Neural cell (in vitro differentiated cells): ENCODE measurements around the gene GALNT12. TPM values are rescaled to one million over a fixed set of nuclear protein-coding genes. Genes with fewer than 3 reads are reported as not detected.

Source experiments
- H2AFZ ChIP-seq: fragments of 200-600, 300-800 bp; sonication (generic), shearing (Covaris generic); 2 replicates; pipeline ENCODE4 v1.6.0; 2014; ENCODE audit warnings: low read depth, mild to moderate bottlenecking, antibody characterized with exemption, low read length, moderate library complexity
- H3F3A ChIP-seq: fragments of 200-600 bp; shearing (Covaris generic); 2 replicates; pipeline ENCODE4 v1.6.1; 2016; ENCODE audit warnings: mild to moderate bottlenecking, moderate library complexity, mixed read lengths, antibody characterized with exemption, low read length; ENCODE audit not compliant: insufficient read depth, poor library complexity, severe bottlenecking
- H3K27ac ChIP-seq: fragments of 200-600, 300-800 bp; sonication (generic), shearing (Covaris generic); 2 replicates; pipeline ENCODE4 v1.5.1; 2014; ENCODE audit warnings: mild to moderate bottlenecking, low read length, moderate library complexity
- H3K27me3 ChIP-seq: fragments of 300-800, 200-600 bp; sonication (generic), shearing (Covaris generic); 2 replicates; pipeline ENCODE4 v1.6.0; 2014; ENCODE audit warnings: mild to moderate bottlenecking, low read depth, low read length, moderate library complexity; ENCODE audit not compliant: insufficient read depth
- H3K36me3 ChIP-seq: fragments of 300-800, 200-600 bp; sonication (generic), shearing (Covaris generic); 2 replicates; pipeline ENCODE4 v1.5.1; 2014; ENCODE audit warnings: mild to moderate bottlenecking, antibody characterized with exemption, low read length, moderate library complexity; ENCODE audit not compliant: insufficient read depth
- H3K4me2 ChIP-seq: fragments of 300-800, 200-600 bp; sonication (generic), shearing (Covaris generic); 2 replicates; pipeline ENCODE4 v1.6.0; 2014; ENCODE audit warnings: mild to moderate bottlenecking, low read length
- H3K4me3 ChIP-seq: fragments of 300-800, 200-600 bp; sonication (generic), shearing (Covaris generic); 2 replicates; pipeline ENCODE4 v1.5.1; 2014; ENCODE audit warnings: mild to moderate bottlenecking, low read length, moderate library complexity
- H3K79me2 ChIP-seq: fragments of 200-600 bp; shearing (Covaris generic); replicated peaks from 2 replicates; pipeline ENCODE4 v1.6.0; 2014; ENCODE audit warnings: mild to moderate bottlenecking, low read length, moderate library complexity; ENCODE audit not compliant: insufficient read depth
- H3K9ac ChIP-seq: fragments of 300-800, 200-600 bp; sonication (generic), shearing (Covaris generic); 2 replicates; pipeline ENCODE4 v1.6.1; 2016; ENCODE audit warnings: mild to moderate bottlenecking, low read length, mixed read lengths
- H3K9me2 ChIP-seq: fragments of 200-600 bp; shearing (Covaris generic); 2 replicates; pipeline ENCODE4 v1.6.1; 2016; ENCODE audit warnings: mild to moderate bottlenecking, low read length, mixed read lengths; ENCODE audit not compliant: insufficient read depth
- H3K9me3 ChIP-seq: fragments of 200-600, 300-800 bp; sonication (generic), shearing (Covaris generic); 2 replicates; pipeline ENCODE4 v1.6.1; 2016; ENCODE audit warnings: mild to moderate bottlenecking, mixed run types, low read length, moderate library complexity, mixed read lengths
- H4K20me1 ChIP-seq: fragments of 200-600 bp; shearing (Covaris generic); 2 replicates; pipeline ENCODE4 v1.6.1; 2016; ENCODE audit warnings: mild to moderate bottlenecking, mixed run types; ENCODE audit not compliant: insufficient read depth
- EP300 ChIP-seq: fragments of 450-650 bp; conservative IDR thresholded peaks from 2 replicates; pipeline ENCODE4 v1.6.1; 2014; ENCODE audit warnings: antibody characterized with exemption, mild to moderate bottlenecking, moderate library complexity; ENCODE audit not compliant: poor library complexity, severe bottlenecking
- EZH2 ChIP-seq: fragments of 200-600, 300-800 bp; shearing (Covaris generic), sonication (generic); IDR thresholded peaks from 2 replicates; pipeline ENCODE4 v1.6.1; 2014; ENCODE audit warnings: antibody characterized with exemption, low read length, borderline replicate concordance, mild to moderate bottlenecking; ENCODE audit not compliant: insufficient read depth, poor library complexity, severe bottlenecking
- MXI1 ChIP-seq: fragments of 450-650 bp; conservative IDR thresholded peaks from 2 replicates; pipeline ENCODE4 v1.6.1; 2014; ENCODE audit warnings: antibody characterized with exemption, mild to moderate bottlenecking; ENCODE audit not compliant: poor library complexity, severe bottlenecking
- POLR2AphosphoS5 ChIP-seq: IDR thresholded peaks from 2 replicates; pipeline ENCODE4 v1.6.1; 2012
- RAD21 ChIP-seq: fragments of 450-650 bp; conservative IDR thresholded peaks from 2 replicates; pipeline ENCODE4 v1.6.1; 2014; ENCODE audit warnings: antibody characterized with exemption, mild to moderate bottlenecking, moderate library complexity
- REST ChIP-seq: IDR thresholded peaks from 2 replicates; pipeline ENCODE4 v1.6.1; 2012; ENCODE audit warnings: borderline replicate concordance
- SMC3 ChIP-seq: fragments of 450-650 bp; conservative IDR thresholded peaks from 2 replicates; pipeline ENCODE4 v1.6.1; 2014; ENCODE audit warnings: antibody characterized with exemption, mild to moderate bottlenecking, moderate library complexity; ENCODE audit not compliant: poor library complexity
- TAF1 ChIP-seq: IDR thresholded peaks from 2 replicates; pipeline ENCODE4 v1.6.1; 2012; ENCODE audit warnings: low read depth
- polyA plus RNA-seq: library from polyadenylated mRNA; depleted of rRNA; stranded (reverse); fragments of >200 nt; gene quantifications from 2 replicates; pipeline ENCODE4 v1.2.3, GENCODE V29; 2014
- TF ChIP-seq, protein P1 (sequence below): fragments of 450-650 bp; IDR thresholded peaks from 2 replicates; pipeline ENCODE4 v1.5.1; 2014; ENCODE audit warnings: antibody characterized with exemption, mild to moderate bottlenecking, moderate library complexity; ENCODE audit not compliant: poor library complexity, severe bottlenecking

Gene GALNT12
- polyA plus RNA-seq, 1 donor from 2014 or later = 8.4 TPM

GRCh38 chr9:98781588-98782383 is 25.7 kb upstream of the GALNT12 start:
- H3K27me3 ChIP-seq = no peaks in the 10 kb centered on the region
- no peaks in the 10 kb centered on the region for H3F3A ChIP-seq
- H3K4me2 ChIP-seq = no peak overlapping the region
- H3K9me3 ChIP-seq = no peaks in the 10 kb centered on the region
- H4K20me1 ChIP-seq = no peaks in the 10 kb centered on the region
- TF ChIP-seq EZH2 (no peak), EP300 (no peak), SMC3 (no peak)
- H2AFZ ChIP-seq = no peak overlapping the region
- no peaks in the 10 kb centered on the region for H3K79me2 ChIP-seq
- H3K9me2 ChIP-seq = no peaks in the 10 kb centered on the region
- no peak overlapping the region for H3K9ac ChIP-seq
- no peak overlapping the region for H3K27ac ChIP-seq
- no peaks in the 10 kb centered on the region for H3K36me3 ChIP-seq
- H3K4me3 ChIP-seq = no peak overlapping the region

DNA sequence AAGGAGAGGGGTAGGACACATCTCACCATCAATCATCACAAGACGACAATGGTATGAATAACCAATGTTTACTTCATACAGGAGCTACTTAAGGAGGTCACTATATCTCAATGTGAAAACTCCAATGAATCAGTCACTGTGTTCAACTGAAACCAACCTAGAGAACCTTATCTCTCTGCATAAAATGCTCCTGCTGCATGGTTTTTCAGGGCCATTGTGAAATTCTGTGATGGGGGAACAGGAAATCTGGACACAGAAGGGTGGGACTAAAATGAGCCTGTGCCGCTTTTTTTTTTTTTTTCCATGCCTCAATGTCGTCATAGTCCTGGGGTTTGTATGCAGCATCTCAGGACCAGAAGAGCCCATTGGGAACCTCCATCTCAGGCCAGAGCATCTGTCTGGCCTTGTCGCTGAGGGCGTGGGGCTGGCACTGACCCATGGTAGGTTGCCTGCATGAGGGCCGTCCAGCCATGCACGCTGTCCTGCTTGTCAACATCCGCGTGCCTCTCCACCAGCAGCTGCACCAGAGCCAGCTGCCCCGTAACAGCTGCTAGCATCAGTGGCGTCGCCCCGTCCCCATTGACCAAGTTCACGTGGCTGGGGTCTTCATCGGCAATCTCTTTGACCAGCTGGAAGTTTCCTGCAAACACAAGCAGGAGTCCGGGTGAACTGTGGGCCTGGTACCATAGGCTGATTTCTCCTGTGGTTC is 23.8 kb upstream of the GALNT12 start:
- no peak for TF ChIP-seq RAD21
- no peak for TF ChIP-seq MXI1
- TF ChIP-seq, protein P1, sequence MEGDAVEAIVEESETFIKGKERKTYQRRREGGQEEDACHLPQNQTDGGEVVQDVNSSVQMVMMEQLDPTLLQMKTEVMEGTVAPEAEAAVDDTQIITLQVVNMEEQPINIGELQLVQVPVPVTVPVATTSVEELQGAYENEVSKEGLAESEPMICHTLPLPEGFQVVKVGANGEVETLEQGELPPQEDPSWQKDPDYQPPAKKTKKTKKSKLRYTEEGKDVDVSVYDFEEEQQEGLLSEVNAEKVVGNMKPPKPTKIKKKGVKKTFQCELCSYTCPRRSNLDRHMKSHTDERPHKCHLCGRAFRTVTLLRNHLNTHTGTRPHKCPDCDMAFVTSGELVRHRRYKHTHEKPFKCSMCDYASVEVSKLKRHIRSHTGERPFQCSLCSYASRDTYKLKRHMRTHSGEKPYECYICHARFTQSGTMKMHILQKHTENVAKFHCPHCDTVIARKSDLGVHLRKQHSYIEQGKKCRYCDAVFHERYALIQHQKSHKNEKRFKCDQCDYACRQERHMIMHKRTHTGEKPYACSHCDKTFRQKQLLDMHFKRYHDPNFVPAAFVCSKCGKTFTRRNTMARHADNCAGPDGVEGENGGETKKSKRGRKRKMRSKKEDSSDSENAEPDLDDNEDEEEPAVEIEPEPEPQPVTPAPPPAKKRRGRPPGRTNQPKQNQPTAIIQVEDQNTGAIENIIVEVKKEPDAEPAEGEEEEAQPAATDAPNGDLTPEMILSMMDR = no peak
- no peak for TF ChIP-seq SMC3
- TF ChIP-seq REST = no peak
- TF ChIP-seq EZH2 = no peak
- no peak for TF ChIP-seq TAF1
- no peak for TF ChIP-seq POLR2AphosphoS5
- TF ChIP-seq EP300 = no peak
- Histone ChIP-seq H3K4me3 (no peak overlapping the region), H3K27me3 (no peaks in the 10 kb centered on the region), H3F3A (no peaks in the 10 kb centered on the region), H3K4me2 (no peak overlapping the region), H3K9ac (no peak overlapping the region), H3K27ac (no peak overlapping the region), H3K36me3 (no peaks in the 10 kb centered on the region), H4K20me1 (no peaks in the 10 kb centered on the region), H3K9me2 (no peaks in the 10 kb centered on the region), H3K79me2 (no peaks in the 10 kb centered on the region), H2AFZ (no peak overlapping the region), H3K9me3 (no peaks in the 10 kb centered on the region)
